Caco-2 (cell line): ENCODE results near the gene ARG1. TPM values are rescaled to one million over a fixed set of nuclear protein-coding genes. Genes with fewer than 3 reads are reported as not detected.
"Not testable (repeated sequence)": the region's sequence is repeated elsewhere in the genome, so short reads cannot be mapped to it uniquely, and the experiment has no call there.

Experiments
- BruUV-seq: library from RNA; stranded (reverse); fragments of 400-500 nt; replicated peaks from 2 replicates; lab custom pipeline; 2021; lab: Mats Ljungman, UMichigan
- CTCF ChIA-PET: fragments of 300-600 bp; sonication (Branson Sonifier 250); formaldehyde crosslinking; loops from one replicate; lab custom pipeline; 2022; ENCODE audit warnings: antibody characterized with exemption; lab: Charles Lee
- POLR2A ChIA-PET: fragments of 300-600 bp; sonication (Branson Sonifier 250); formaldehyde crosslinking; loops from one replicate; lab custom pipeline; 2022; ENCODE audit warnings: antibody characterized with exemption; lab: Charles Lee
- DNase-seq, 2 experiments: peaks; one replicate each; pipeline versions ENCODE4 v3.0.0 to v3.0.0-alpha.2; 2020 to 2022
- H3K27me3 ChIP-seq: replicated peaks from 2 replicates; pipeline ENCODE4 v1.6.0; 2011; ENCODE audit warnings: low read length; ENCODE audit not compliant: control insufficient read depth, insufficient read depth
- H3K36me3 ChIP-seq: 2 replicates; pipeline ENCODE4 v1.5.1; 2011; ENCODE audit warnings: low read length; ENCODE audit not compliant: control insufficient read depth, insufficient read depth
- H3K4me1 ChIP-seq: fragments of 250-450 bp; sonication (Bioruptor Pico); 2 replicates; pipeline ENCODE4 v1.5.1; 2020; ENCODE audit warnings: mild to moderate bottlenecking
- H3K4me3 ChIP-seq: 2 replicates; pipeline ENCODE4 v1.5.1; 2011; ENCODE audit warnings: low read depth, mild to moderate bottlenecking, control low read depth, low read length
- H3K9me3 ChIP-seq: fragments of 250-450 bp; sonication (Bioruptor Pico); 2 replicates; pipeline ENCODE4 v1.5.1; 2020; ENCODE audit warnings: mild to moderate bottlenecking, moderate library complexity
- H3K27ac Mint-ChIP-seq: one replicate; pipeline ENCODE4 v1.8.0; 2022; ENCODE audit warnings: mixed read lengths; ENCODE audit not compliant: unreplicated experiment
- H3K27me3 Mint-ChIP-seq: one replicate; pipeline ENCODE4 v1.8.0; 2022; ENCODE audit warnings: mixed read lengths; ENCODE audit not compliant: insufficient read depth, unreplicated experiment
- H3K36me3 Mint-ChIP-seq: one replicate; pipeline ENCODE4 v1.8.0; 2022; ENCODE audit warnings: mild to moderate bottlenecking, mixed read lengths; ENCODE audit not compliant: insufficient read depth, unreplicated experiment
- H3K4me1 Mint-ChIP-seq: one replicate; pipeline ENCODE4 v1.8.0; 2022; ENCODE audit warnings: low read depth, mixed read lengths; ENCODE audit not compliant: unreplicated experiment
- H3K4me3 Mint-ChIP-seq: one replicate; pipeline ENCODE4 v1.8.0; 2022; ENCODE audit warnings: mild to moderate bottlenecking, moderate library complexity, mixed read lengths; ENCODE audit not compliant: unreplicated experiment
- H3K9me3 Mint-ChIP-seq: one replicate; pipeline ENCODE4 v1.8.0; 2022; ENCODE audit warnings: mixed read lengths; ENCODE audit not compliant: unreplicated experiment
- CTCF ChIP-seq, 2 experiments: fragments of 200-600 bp in 1 of 2; IDR thresholded peaks; 1 replicate in 1 of 2; 2 replicates in 1 of 2; pipeline versions ENCODE4 v1.5.1 to v1.8.0; 2011 to 2022; ENCODE audit warnings: antibody characterized with exemption in 1 of 2, control low read depth in 1 of 2, inconsistent platforms in 1 of 2, low read depth in 1 of 2, low read length in 1 of 2, mild to moderate bottlenecking in 1 of 2, moderate library complexity in 1 of 2; ENCODE audit not compliant: insufficient read depth in 1 of 2, severe bottlenecking in 1 of 2, unreplicated experiment in 1 of 2
- intact Hi-C: fragments of 100-400 bp; cut with micrococcal nuclease; formaldehyde crosslinking; loops from one replicate; pipeline ENCODE4 v1.10.0; 2022; ENCODE audit not compliant: unreplicated experiment
- total RNA-seq: library from RNA; stranded (reverse); gene quantifications from 2 replicates; pipeline ENCODE4 v1.2.3, GENCODE V29; 2022

ARG1 gene
- total RNA-seq, 1 experiment from 2014 or later = not detected

GRCh38 chr6:131531681-131532080 lies 41.3 kb upstream of the ARG1 start:
- H3K27ac Mint-ChIP-seq, H3K36me3 Mint-ChIP-seq, BruUV-seq, H3K27me3 Mint-ChIP-seq, H3K36me3 ChIP-seq, H3K9me3 Mint-ChIP-seq, DNase-seq, POLR2A ChIA-PET, H3K4me1 Mint-ChIP-seq, H3K4me1 ChIP-seq, H3K4me3 Mint-ChIP-seq, CTCF ChIA-PET, H3K27me3 ChIP-seq, H3K9me3 ChIP-seq, H3K4me3 ChIP-seq: not testable (repeated sequence)
- intact Hi-C loops = loop anchor here (5.0 kb wide), 2 partner anchors 54 to 414 kb away; no protein-coding TSS in a partner anchor

DNA sequence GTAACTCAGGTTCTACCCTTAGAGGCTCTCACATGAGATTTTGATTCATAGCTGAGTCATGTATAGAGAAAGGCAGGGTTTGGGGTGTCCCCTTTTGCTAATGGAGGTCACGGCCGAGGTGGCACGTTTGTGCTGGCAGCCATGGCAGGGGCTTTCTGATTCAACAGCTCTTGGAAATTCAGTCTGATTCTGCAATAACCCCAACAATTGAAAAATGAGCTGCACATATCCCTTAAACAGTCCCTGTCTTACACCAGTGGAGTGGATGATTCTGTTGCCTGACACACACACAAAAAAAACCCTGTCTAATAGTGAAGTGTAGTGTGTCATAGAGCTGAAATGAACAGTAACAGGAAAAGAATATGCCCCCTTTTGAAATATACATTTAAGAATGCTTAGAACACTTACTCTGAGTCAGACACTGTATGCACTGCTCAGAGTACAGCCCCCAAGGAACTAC lies 40.4 kb upstream of the ARG1 start:
- H3K4me1 ChIP-seq = no peaks in the 10 kb centered on the region
- H3K9me3 ChIP-seq = no peaks in the 10 kb centered on the region
- no peaks in the 10 kb centered on the region for H3K36me3 ChIP-seq
- CTCF ChIA-PET = interaction anchor here (0.8 to 2.6 kb wide), 3 partner anchors 13 to 648 kb away, joined by 3 to 9 read pairs (median 3); no protein-coding TSS in a partner anchor
- Mint-ChIP-seq H3K4me3 (no peak overlapping the region), H3K9me3 (no peaks in the 10 kb centered on the region), H3K36me3 (no peaks in the 10 kb centered on the region), H3K27me3 (no peaks in the 10 kb centered on the region), H3K27ac (no peak overlapping the region), H3K4me1 (no peaks in the 10 kb centered on the region)
- no peak overlapping the region for H3K4me3 ChIP-seq
- H3K27me3 ChIP-seq = no peaks in the 10 kb centered on the region
- POLR2A ChIA-PET = no interaction called here
- no peak for TF ChIP-seq CTCF (IDR thresholded peaks at IDR 0.05; ENCODE audit: insufficient read depth in 1 of 2, low read depth in 1 of 2, low read length in 1 of 2, severe bottlenecking in 1 of 2, unreplicated experiment in 1 of 2)
- intact Hi-C loops = loop anchor here (5.0 kb wide), 2 partner anchors 55 to 415 kb away; no protein-coding TSS in a partner anchor
- BruUV-seq = no TSS peak
- no peak for DNase-seq

DNA sequence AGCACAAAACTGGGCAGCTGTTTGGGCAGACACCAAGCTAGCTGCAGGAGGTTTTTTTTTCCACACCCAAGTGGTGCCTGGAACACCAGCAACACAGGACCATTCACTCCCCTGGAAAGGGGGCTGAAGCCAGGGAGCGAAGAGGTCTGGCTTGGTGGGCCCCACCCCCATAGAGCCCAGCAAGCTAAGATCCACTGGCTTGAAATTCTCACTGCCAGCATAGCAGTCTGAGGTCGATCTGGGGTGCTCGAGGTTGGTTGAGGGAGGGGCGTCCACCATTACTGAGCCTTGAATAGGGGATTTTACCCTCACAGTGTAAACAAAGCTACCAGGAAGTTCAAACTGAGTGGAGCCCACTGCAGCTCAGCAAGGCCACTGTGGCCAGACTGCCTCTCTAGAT lies 34.4 kb upstream of the ARG1 start:
- H3K36me3 ChIP-seq, H3K4me1 Mint-ChIP-seq, intact Hi-C loops, H3K36me3 Mint-ChIP-seq, H3K9me3 Mint-ChIP-seq, H3K9me3 ChIP-seq, H3K27me3 Mint-ChIP-seq, H3K4me3 ChIP-seq, DNase-seq, H3K4me3 Mint-ChIP-seq, H3K4me1 ChIP-seq, POLR2A ChIA-PET, H3K27me3 ChIP-seq, H3K27ac Mint-ChIP-seq, BruUV-seq: not testable (repeated sequence)
- CTCF ChIA-PET = interaction anchor here (0.7 kb wide), 1 partner anchor 694 kb away, joined by 3 read pairs; no protein-coding TSS in a partner anchor

DNA sequence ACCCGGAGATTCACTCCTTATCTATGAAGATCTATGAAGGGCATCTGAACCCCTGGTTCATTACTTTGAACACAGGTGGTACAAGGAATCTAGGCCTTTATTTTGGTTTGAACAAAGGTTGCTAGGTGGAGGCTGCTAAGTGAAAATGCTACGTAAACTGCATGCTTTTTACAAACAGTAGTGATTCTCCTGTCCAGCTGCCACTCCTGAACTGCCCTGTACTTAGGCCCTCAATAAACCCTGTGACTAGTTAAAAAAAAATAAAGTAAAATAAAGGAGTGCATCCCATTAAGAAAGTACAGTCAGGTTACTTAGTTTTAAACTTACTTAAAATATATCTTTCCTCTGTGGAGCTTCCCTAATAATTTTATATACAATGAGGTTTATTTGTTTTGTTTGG lies 27.7 kb upstream of the ARG1 start:
- Mint-ChIP-seq H3K27ac (no peak overlapping the region), H3K27me3 (peaks cover 4% of the 10 kb centered on the region), H3K36me3 (no peaks in the 10 kb centered on the region), H3K4me3 (no peak overlapping the region), H3K9me3 (peaks cover 10% of the 10 kb centered on the region), H3K4me1 (no peaks in the 10 kb centered on the region)
- Histone ChIP-seq H3K4me1 (no peaks in the 10 kb centered on the region), H3K36me3 (no peaks in the 10 kb centered on the region), H3K27me3 (no peaks in the 10 kb centered on the region), H3K4me3 (no peak overlapping the region), H3K9me3 (no peaks in the 10 kb centered on the region)
- CTCF ChIA-PET = no interaction called here
- DNase-seq = no peak
- intact Hi-C loops = no loop called here
- no TSS peak for BruUV-seq
- POLR2A ChIA-PET = no interaction called here
- TF ChIP-seq CTCF (IDR thresholded peaks at IDR 0.05; ENCODE audit: insufficient read depth in 1 of 2, low read depth in 1 of 2, low read length in 1 of 2, severe bottlenecking in 1 of 2, unreplicated experiment in 1 of 2) = no peak
